ENCODE results near the gene CLPTM1L.

DNA sequence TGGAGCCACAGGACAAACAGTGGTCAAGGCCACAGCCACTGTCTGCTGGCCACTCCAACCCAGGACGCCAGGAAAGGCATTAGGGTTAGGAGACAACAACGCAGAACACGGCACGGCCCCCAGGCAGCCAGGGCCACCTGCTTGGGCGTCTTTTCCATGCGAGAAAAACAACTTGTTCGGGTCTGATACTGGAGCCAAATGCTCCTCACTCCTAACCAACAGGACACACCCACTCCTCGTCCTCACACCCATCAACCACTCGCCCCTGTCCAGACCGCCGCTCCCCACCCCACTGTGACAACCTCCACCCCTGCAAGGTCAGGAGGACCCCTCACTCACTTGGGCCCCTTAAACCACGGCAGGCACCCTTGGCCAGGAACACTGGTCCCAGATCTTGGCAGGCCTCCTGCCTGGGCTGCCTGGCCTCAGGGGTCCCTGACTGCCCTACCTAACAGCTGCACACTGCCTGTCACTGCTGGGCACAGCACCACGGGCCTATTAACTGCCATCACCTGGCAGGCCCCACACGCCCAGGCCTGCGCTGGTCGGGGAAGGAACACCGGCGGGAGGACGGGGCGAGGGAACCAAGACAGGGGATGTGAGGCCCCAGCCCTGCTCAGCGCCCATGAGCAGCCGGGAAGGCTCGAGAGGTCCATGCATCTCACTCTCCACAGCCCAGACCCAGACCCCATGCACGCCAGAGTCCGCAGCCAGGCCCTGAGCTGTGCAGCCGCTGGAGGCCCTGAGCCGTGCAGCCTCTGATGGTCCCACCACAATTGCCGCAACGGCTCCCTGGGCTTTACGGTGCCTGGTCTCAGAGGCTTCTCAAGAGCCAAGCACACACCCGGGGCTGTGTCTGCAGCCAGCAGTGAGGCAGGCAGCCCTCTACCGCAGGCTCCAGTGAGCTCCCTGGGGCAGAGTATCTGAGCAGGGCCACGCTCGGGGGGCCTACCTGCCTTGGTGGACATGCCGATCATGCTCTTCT is 13.8 kb downstream of the CLPTM1L start:
- TF ChIP-seq POLR2A (IDR thresholded peaks at IDR 0.05; ENCODE audit: low read depth): no peak
- TF ChIP-seq, protein P1, sequence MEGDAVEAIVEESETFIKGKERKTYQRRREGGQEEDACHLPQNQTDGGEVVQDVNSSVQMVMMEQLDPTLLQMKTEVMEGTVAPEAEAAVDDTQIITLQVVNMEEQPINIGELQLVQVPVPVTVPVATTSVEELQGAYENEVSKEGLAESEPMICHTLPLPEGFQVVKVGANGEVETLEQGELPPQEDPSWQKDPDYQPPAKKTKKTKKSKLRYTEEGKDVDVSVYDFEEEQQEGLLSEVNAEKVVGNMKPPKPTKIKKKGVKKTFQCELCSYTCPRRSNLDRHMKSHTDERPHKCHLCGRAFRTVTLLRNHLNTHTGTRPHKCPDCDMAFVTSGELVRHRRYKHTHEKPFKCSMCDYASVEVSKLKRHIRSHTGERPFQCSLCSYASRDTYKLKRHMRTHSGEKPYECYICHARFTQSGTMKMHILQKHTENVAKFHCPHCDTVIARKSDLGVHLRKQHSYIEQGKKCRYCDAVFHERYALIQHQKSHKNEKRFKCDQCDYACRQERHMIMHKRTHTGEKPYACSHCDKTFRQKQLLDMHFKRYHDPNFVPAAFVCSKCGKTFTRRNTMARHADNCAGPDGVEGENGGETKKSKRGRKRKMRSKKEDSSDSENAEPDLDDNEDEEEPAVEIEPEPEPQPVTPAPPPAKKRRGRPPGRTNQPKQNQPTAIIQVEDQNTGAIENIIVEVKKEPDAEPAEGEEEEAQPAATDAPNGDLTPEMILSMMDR (IDR thresholded peaks at IDR 0.05): no peak
- no peak for TF ChIP-seq POLR2AphosphoS5 (IDR thresholded peaks at IDR 0.05)
- TF ChIP-seq EP300 (IDR thresholded peaks at IDR 0.05): no peak
